LoVo (cell line): ENCODE data around the gene PTPRH.
"Not testable (repeated sequence)": the region's sequence is repeated elsewhere in the genome, so short reads cannot be mapped to it uniquely, and the experiment has no call there.

Experiments
- DNase-seq: peaks from one replicate; pipeline ENCODE4 v3.0.0-alpha.2; 2016; ENCODE audit warnings: low spot score

PTPRH gene

GRCh38 chr19:55158423-55158822, 50.9 kb downstream of the PTPRH start:
- DNase-seq = no peak

GRCh38 chr19:55157064-55157908, 52.0 kb downstream of the PTPRH start, which contains the start of gene TNNI3:
Gene TNNI3 (minus strand): TSS chr19:55157732. CDS start chr19:55157589, 143 bp downstream.
- no peak for DNase-seq

GRCh38 chr19:55156202-55157063, 52.9 kb downstream of the PTPRH start:
- DNase-seq = no peak

- DNase-seq = not testable (repeated sequence)
Observed at GRCh38 chr19:55155784-55156183, 53.5 kb downstream of the PTPRH start.

- no peak for DNase-seq
Observed at GRCh38 chr19:55153652-55154264, 55.5 kb downstream of the PTPRH start.

GRCh38 chr19:55152017-55152416, 57.3 kb downstream of the PTPRH start:
- DNase-seq = no peak

- no peak for DNase-seq
Observed at GRCh38 chr19:55149078-55150003, 60.0 kb downstream of the PTPRH start, which contains the start of gene TNNT1. Gene TNNT1 (minus strand): TSS chr19:55149206. CDS start chr19:55147157, 2,049 bp downstream.

GRCh38 chr19:55147545-55148251, 61.6 kb downstream of the PTPRH start:
- no peak for DNase-seq

- DNase-seq = peak; percentile 58
Observed at GRCh38 chr19:55146705-55147273, 62.5 kb downstream of the PTPRH start.

GRCh38 chr19:55146078-55146704, 63.1 kb downstream of the PTPRH start:
- peak; percentile 47 for DNase-seq

- no peak for DNase-seq
Observed at GRCh38 chr19:55145232-55145631, 64.1 kb downstream of the PTPRH start.

GRCh38 chr19:55141696-55142095, 67.6 kb downstream of the PTPRH start:
- no peak for DNase-seq

GRCh38 chr19:55137915-55138314, 71.4 kb downstream of the PTPRH start:
- DNase-seq = no peak

- no peak for DNase-seq
Observed at GRCh38 chr19:55136399-55137102, 72.8 kb downstream of the PTPRH start.

- no peak for DNase-seq
Observed at GRCh38 chr19:55134736-55135135, 74.6 kb downstream of the PTPRH start.

GRCh38 chr19:55133639-55134444, 75.5 kb downstream of the PTPRH start:
- DNase-seq = no peak

- DNase-seq = no peak
Observed at GRCh38 chr19:55132453-55133129, 76.7 kb downstream of the PTPRH start.

- DNase-seq = no peak
Observed at GRCh38 chr19:55131421-55131820, 77.9 kb downstream of the PTPRH start.
